ENCODE results near the gene NRM. TPM values are rescaled to one million over a fixed set of nuclear protein-coding genes. Genes with fewer than 3 reads are reported as not detected.

The NRM gene
- total RNA-seq, 1 experiment from 2014 or later: 31.2 TPM

DNA sequence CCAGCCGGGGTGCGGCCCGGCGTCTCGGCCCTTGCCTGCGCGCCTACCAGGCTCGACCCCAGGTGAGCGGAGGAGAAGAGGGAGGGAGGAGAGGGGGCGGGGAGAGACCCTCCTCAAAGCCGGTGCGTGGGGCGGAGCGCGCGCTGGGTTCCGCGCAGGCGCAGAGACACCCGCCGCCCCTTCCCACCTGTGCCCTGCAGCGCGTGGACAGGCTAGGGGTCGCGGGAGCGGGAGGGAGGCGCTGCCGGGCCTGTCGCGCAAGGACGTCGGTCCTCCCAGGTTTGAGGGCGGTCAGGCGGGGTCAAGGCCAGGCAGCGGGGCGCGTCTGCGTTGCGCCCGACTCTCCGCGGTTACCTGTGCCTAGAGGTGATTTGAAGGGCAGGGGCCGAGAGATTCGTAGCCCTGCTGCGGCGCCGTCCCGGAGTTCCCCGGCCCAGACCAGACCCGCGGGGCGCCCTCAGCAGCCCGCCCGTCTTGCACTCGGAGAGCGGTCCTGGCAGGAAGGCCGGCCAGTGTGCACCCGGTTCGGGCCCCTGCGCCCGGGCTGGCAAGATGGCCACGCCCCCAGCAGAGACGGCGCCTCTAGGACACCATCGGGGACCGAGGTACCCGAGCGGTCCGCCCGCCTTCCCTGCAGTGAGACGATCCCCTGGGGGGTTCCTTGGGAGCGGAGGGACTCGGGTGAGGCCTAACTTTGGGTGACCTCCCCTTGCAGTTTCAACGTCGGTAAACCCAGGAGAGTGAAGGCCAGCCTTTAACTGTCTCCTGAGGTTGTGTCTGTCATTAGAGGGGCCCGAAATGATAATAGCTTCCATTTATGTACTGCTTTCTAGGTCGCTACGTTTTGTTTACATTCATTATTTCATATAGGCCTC, 43.3 kb downstream of the NRM start (continued):
- TF ChIP-seq, protein P1, sequence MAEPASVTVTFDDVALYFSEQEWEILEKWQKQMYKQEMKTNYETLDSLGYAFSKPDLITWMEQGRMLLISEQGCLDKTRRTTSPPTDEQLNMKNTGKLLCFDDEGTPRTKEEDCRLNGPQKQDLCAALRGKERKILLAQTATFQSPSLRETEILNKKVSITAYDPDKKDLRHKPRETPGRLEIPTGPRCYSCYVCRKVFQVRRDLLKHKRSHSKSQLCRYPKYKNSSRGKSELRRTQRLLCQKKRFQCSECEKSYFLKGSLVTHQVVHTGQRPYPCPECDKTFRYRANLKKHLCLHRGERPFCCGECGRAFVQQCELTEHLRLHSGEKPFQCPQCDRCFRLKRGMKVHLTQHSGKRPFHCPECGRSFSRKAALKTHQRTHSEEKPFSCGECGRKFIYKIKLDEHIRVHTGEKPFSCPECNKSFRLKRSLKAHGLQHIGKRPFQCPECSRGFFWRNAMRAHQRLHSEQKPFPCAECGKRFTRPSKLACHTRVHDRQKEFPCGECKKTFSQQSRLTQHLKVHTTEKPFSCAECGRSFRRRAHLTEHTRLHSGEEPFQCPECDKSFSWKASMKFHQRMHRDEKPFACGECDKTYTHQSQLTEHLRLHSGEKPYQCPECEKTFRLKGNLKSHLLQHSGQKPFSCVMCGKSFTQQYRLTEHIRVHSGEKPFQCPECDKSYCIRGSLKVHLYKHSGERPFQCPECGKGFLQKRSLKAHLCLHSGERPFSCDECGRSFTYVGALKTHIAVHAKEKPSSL (CRISPR knock-in tag; conservative IDR thresholded peaks at IDR 0.05): no peak
- TF ChIP-seq NR3C1 (CRISPR knock-in tag; conservative IDR thresholded peaks at IDR 0.05; ENCODE audit: low read depth) (no peak), OVOL2 (CRISPR knock-in tag; IDR thresholded peaks at IDR 0.05; ENCODE audit: borderline replicate concordance) (no peak), PRRX2 (CRISPR knock-in tag; IDR thresholded peaks at IDR 0.05) (no peak), RORB (CRISPR knock-in tag; IDR thresholded peaks at IDR 0.05) (no peak), NFATC4 (CRISPR knock-in tag; IDR thresholded peaks at IDR 0.05) (no peak), ZNF317 (CRISPR knock-in tag; IDR thresholded peaks at IDR 0.05; ENCODE audit: borderline replicate concordance, low read depth) (peak; percentile 53; the same call in 1 of the 2 replicates), SP1 (CRISPR knock-in tag; conservative IDR thresholded peaks at IDR 0.05) (peak; percentile 62), JAZF1 (CRISPR knock-in tag; IDR thresholded peaks at IDR 0.05) (no peak), ETV6 (CRISPR knock-in tag; IDR thresholded peaks at IDR 0.05) (peak; percentile 83), CBFB (CRISPR knock-in tag; IDR thresholded peaks at IDR 0.05; ENCODE audit: low read depth) (no peak), CREM (CRISPR knock-in tag; IDR thresholded peaks at IDR 0.05) (peak; percentile 73; the same call in 1 of the 2 replicates)
- TF ChIP-seq, protein P2, sequence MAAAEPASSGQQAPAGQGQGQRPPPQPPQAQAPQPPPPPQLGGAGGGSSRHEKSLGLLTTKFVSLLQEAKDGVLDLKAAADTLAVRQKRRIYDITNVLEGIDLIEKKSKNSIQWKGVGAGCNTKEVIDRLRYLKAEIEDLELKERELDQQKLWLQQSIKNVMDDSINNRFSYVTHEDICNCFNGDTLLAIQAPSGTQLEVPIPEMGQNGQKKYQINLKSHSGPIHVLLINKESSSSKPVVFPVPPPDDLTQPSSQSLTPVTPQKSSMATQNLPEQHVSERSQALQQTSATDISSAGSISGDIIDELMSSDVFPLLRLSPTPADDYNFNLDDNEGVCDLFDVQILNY (CRISPR knock-in tag; IDR thresholded peaks at IDR 0.05): peak; percentile 83; the same call in 1 of the 2 replicates
- TF ChIP-seq, protein P3, sequence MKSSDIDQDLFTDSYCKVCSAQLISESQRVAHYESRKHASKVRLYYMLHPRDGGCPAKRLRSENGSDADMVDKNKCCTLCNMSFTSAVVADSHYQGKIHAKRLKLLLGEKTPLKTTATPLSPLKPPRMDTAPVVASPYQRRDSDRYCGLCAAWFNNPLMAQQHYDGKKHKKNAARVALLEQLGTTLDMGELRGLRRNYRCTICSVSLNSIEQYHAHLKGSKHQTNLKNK (CRISPR knock-in tag; IDR thresholded peaks at IDR 0.05): no peak
- TF ChIP-seq, protein P4, sequence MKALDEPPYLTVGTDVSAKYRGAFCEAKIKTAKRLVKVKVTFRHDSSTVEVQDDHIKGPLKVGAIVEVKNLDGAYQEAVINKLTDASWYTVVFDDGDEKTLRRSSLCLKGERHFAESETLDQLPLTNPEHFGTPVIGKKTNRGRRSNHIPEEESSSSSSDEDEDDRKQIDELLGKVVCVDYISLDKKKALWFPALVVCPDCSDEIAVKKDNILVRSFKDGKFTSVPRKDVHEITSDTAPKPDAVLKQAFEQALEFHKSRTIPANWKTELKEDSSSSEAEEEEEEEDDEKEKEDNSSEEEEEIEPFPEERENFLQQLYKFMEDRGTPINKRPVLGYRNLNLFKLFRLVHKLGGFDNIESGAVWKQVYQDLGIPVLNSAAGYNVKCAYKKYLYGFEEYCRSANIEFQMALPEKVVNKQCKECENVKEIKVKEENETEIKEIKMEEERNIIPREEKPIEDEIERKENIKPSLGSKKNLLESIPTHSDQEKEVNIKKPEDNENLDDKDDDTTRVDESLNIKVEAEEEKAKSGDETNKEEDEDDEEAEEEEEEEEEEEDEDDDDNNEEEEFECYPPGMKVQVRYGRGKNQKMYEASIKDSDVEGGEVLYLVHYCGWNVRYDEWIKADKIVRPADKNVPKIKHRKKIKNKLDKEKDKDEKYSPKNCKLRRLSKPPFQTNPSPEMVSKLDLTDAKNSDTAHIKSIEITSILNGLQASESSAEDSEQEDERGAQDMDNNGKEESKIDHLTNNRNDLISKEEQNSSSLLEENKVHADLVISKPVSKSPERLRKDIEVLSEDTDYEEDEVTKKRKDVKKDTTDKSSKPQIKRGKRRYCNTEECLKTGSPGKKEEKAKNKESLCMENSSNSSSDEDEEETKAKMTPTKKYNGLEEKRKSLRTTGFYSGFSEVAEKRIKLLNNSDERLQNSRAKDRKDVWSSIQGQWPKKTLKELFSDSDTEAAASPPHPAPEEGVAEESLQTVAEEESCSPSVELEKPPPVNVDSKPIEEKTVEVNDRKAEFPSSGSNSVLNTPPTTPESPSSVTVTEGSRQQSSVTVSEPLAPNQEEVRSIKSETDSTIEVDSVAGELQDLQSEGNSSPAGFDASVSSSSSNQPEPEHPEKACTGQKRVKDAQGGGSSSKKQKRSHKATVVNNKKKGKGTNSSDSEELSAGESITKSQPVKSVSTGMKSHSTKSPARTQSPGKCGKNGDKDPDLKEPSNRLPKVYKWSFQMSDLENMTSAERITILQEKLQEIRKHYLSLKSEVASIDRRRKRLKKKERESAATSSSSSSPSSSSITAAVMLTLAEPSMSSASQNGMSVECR (CRISPR knock-in tag; IDR thresholded peaks at IDR 0.05; ENCODE audit: borderline replicate concordance): peak; percentile 84; the same call in 1 of the 2 replicates
- TF ChIP-seq, protein P5, sequence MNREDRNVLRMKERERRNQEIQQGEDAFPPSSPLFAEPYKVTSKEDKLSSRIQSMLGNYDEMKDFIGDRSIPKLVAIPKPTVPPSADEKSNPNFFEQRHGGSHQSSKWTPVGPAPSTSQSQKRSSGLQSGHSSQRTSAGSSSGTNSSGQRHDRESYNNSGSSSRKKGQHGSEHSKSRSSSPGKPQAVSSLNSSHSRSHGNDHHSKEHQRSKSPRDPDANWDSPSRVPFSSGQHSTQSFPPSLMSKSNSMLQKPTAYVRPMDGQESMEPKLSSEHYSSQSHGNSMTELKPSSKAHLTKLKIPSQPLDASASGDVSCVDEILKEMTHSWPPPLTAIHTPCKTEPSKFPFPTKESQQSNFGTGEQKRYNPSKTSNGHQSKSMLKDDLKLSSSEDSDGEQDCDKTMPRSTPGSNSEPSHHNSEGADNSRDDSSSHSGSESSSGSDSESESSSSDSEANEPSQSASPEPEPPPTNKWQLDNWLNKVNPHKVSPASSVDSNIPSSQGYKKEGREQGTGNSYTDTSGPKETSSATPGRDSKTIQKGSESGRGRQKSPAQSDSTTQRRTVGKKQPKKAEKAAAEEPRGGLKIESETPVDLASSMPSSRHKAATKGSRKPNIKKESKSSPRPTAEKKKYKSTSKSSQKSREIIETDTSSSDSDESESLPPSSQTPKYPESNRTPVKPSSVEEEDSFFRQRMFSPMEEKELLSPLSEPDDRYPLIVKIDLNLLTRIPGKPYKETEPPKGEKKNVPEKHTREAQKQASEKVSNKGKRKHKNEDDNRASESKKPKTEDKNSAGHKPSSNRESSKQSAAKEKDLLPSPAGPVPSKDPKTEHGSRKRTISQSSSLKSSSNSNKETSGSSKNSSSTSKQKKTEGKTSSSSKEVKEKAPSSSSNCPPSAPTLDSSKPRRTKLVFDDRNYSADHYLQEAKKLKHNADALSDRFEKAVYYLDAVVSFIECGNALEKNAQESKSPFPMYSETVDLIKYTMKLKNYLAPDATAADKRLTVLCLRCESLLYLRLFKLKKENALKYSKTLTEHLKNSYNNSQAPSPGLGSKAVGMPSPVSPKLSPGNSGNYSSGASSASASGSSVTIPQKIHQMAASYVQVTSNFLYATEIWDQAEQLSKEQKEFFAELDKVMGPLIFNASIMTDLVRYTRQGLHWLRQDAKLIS (CRISPR knock-in tag; IDR thresholded peaks at IDR 0.05; ENCODE audit: borderline replicate concordance): no peak
- TF ChIP-seq, protein P6, sequence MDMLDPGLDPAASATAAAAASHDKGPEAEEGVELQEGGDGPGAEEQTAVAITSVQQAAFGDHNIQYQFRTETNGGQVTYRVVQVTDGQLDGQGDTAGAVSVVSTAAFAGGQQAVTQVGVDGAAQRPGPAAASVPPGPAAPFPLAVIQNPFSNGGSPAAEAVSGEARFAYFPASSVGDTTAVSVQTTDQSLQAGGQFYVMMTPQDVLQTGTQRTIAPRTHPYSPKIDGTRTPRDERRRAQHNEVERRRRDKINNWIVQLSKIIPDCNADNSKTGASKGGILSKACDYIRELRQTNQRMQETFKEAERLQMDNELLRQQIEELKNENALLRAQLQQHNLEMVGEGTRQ (CRISPR knock-in tag; IDR thresholded peaks at IDR 0.05): 0 out of 2 replicates have a peak, but pooled peaks have one; percentile 18
- TF ChIP-seq, protein P7, sequence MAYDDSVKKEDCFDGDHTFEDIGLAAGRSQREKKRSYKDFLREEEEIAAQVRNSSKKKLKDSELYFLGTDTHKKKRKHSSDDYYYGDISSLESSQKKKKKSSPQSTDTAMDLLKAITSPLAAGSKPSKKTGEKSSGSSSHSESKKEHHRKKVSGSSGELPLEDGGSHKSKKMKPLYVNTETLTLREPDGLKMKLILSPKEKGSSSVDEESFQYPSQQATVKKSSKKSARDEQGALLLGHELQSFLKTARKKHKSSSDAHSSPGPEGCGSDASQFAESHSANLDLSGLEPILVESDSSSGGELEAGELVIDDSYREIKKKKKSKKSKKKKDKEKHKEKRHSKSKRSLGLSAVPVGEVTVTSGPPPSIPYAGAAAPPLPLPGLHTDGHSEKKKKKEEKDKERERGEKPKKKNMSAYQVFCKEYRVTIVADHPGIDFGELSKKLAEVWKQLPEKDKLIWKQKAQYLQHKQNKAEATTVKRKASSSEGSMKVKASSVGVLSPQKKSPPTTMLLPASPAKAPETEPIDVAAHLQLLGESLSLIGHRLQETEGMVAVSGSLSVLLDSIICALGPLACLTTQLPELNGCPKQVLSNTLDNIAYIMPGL (CRISPR knock-in tag; IDR thresholded peaks at IDR 0.05): peak; percentile 95
- TF ChIP-seq, protein P8, sequence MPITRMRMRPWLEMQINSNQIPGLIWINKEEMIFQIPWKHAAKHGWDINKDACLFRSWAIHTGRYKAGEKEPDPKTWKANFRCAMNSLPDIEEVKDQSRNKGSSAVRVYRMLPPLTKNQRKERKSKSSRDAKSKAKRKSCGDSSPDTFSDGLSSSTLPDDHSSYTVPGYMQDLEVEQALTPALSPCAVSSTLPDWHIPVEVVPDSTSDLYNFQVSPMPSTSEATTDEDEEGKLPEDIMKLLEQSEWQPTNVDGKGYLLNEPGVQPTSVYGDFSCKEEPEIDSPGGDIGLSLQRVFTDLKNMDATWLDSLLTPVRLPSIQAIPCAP (CRISPR knock-in tag; IDR thresholded peaks at IDR 0.05): peak; percentile 88; the same call in 1 of the 2 replicates
- TF ChIP-seq, protein P9, sequence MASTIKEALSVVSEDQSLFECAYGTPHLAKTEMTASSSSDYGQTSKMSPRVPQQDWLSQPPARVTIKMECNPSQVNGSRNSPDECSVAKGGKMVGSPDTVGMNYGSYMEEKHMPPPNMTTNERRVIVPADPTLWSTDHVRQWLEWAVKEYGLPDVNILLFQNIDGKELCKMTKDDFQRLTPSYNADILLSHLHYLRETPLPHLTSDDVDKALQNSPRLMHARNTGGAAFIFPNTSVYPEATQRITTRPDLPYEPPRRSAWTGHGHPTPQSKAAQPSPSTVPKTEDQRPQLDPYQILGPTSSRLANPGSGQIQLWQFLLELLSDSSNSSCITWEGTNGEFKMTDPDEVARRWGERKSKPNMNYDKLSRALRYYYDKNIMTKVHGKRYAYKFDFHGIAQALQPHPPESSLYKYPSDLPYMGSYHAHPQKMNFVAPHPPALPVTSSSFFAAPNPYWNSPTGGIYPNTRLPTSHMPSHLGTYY (CRISPR knock-in tag; IDR thresholded peaks at IDR 0.05): no peak

All from WTC11 (cell line).